GM21515 (cell line): Measurements from ENCODE around the gene MYH3.
"Not testable (repeated sequence)": the region's sequence is repeated elsewhere in the genome, so short reads cannot be mapped to it uniquely, and the experiment has no call there.

Experiments used
- ATAC-seq: cut with Tn5 transposase; IDR thresholded peaks from one replicate; pipeline ENCODE4 v1.9.1; 2021; ENCODE audit not compliant: unreplicated experiment

The MYH3 gene

DNA sequence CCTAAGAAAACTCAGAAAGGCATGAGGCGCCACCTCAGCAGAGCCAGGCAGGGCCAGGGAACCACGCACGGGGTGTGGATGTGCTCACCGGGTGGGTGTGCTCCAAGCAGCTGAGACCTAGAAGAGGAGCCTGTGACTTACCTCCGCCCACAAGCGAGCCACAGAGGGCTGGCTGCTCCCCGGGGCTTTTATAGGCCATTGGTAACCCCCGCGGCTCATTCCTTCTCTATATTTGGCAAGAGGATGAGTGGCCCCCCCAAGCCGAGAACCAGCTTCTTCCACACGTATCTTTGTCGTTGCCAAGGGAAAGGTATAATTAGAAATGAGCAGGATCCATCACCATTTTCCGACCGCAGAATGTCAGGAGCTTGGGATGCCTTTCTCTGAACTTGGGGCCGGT is at the start of gene MYH3:
Gene MYH3, minus strand, starts transcription at position 162 of the 400 bp plus-strand sequence. CDS start 2,245 bp downstream, outside the sequence.
- no peak for ATAC-seq

DNA sequence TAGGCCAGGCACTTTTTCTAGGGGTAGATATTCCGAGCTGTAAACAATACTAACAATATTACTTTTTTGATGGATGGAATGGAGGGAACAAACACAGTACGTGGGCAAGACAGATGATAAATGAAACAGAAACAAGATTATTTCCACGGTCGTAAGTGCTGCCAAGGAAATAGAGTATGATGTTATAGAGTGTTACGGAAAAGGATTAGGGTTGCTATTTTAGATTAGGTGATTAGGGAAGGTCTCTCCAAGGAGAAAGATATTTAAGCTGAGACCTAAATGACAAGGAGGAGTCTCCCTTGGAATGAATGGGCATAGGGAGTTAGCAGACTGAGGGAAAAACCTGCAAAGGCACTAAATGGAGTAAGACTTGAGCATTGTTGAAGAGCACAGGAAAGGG is 48.6 kb upstream of the MYH3 start:
- ATAC-seq = no peak

DNA sequence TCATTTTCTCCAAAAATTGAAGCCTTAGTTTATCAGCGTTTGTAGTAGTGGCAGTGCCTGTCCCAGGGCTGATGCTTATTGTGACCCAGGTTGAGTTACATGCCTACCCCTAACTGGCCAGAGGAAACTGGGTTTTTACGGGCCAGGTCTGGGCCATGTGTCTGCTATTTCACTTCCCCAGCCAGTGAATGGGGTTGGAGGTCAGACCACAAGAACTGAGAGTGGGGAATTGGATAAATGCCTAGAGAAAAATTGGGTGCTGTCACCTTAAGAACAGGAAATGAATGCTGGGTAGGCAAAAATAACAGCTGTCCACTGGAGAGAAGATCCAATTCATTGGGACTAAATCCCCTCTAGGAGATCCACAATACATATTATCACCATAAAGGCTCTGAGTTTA is 45.5 kb upstream of the MYH3 start:
- ATAC-seq = no peak

DNA sequence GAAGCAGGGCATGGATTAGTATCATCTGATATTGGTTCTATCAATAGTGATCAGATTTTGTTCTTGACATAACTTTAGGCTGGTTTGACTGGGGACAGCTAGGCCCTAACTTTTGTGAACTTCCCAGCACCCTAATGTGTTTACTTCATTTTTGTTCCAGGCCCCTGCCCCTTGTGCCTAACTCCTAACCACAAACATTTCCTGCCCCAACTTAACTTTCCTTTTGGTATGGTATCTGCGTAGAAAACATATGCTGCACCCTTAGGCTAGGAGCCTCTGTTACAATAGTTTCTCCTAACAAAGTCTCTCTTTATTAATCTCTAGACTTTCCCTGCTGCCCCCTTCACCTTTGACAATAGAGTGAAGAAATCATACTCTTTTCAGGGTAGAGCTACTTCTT is 42.7 kb upstream of the MYH3 start:
- ATAC-seq = no peak

DNA sequence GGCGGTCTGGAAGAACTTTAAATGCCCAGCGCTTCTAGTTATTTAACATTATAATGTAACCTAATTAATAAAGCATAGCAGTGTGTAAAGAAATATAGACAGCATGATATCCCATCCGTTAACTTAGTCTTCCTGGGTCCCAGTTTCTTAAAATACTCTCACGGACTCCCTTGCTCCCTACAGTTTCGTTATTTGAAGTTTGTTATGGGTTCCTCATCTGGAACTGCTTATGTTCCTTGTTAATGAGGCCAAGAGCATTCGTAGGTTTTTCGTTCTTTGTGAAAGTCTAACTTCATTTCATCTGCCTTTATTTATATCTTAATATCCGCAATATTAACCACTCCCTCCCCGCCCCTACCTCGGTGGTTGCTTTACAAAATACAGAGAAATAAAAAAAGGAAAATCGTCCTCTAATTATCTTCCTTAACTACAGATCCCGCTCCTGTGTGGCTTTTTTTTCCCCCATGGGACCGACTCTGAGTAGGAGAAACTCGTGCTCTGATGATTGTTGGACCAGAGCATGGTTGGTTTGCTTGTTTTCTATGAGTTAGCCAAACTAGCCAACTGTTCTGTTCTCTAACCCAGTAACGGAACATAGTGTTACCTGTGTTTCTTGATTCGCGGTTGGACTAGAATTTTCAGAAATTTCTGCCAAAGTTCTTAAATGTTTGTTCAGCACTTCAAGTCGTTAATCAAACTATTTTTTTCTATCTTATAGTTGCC is 41.1 kb upstream of the MYH3 start:
- no peak for ATAC-seq

DNA sequence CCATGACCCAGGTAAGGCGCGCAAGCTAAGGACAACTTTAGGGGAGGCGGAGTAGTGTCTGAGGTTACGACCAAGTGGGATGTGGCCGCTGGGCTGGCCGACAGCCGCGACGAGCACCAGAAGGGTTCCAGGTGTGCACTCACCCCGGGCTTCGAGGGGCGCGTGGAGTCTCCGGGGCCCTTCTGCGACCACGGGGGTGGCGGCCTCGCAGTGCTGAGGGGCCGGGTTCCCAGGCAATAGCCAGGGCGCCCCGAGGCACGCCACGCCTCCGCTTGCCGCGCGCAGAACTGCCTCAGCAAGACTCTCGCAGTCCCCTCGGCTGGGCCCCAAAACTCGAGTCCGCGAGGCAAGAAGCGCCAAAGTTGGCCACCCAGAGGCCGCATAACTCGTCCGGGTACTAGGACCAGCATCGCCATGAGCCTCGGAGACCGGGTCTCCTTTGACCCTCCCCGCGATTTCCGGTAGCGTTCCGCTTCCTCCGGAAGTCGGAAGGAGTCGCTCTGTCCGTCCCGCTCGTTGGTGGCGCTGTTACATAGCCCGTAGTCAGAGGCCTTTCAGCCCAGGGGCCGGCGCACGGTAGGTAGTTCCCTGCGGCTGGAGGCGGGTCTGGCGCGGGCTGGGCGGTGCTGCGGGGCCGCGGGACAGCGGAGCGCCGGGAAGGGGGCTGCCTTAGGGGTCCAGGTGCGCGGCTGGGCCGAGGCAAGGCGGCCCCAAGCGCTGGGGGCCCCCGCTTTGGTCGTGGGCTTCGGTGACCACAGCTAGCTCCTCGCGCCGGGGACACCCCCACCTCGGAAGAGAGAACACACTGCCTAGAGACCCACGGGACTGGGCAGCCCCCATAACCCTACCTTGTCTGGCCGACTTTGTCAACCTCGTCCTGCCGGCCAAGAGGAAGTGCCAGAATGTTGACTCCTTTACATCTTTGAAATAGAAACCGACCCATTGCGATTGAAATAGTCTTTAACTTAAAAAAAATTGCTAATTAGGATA is 40.3 kb upstream of the MYH3 start, which contains the start of the genes ADPRM and SCO1:
Gene ADPRM, plus strand, starts transcription at position 503 of the 990 bp plus-strand sequence. CDS start 7,333 bp downstream, outside the sequence.
Gene SCO1, minus strand, starts transcription at position 442 of the 990 bp plus-strand sequence. Its CDS starts 26 bp downstream, at position 416.
- ATAC-seq = peak; percentile 94

DNA sequence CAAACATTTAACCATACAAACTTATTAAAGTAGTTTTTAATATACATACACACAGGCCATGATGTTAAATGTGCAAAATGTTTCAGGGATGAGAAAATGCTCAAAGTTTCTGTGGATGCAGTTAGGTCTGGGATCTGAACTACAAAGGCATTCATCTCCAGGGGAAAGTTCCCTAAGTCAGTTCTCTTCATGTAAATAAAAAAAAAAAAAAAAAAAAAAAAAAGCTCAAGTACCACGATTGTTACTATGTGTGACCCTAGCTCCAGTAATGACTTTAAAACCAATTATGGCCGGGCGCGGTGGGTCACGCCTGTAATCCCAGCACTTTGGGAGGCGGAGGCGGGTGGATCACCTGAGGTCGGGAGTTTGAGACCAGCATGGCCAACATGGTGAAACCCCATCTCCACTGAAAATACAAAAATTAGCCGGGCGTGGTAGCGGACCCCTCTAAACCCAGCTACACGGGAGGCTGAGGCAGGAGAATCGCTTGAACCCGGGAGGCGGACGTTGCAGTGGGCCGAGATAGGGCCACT is 38.8 kb upstream of the MYH3 start:
- ATAC-seq = not testable (repeated sequence)

DNA sequence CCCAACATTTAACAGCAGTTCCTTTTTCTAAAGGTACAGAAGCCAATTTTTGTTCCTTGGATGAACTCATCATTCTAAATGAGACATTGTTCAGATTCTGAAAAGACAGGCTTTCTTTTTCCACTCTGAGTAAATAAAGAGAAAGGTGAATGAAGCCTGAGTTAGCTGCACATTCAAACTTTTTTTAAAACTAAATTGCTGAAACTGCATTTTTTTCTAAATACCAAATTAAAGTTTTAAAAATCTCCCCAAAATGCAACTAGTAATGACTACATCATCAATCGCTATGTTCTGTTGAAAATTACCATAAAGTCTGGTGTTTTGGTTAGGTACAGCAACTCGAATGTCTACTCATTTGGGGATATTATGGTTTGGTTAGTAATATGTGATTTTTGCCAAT is 30.4 kb upstream of the MYH3 start:
- ATAC-seq = no peak

DNA sequence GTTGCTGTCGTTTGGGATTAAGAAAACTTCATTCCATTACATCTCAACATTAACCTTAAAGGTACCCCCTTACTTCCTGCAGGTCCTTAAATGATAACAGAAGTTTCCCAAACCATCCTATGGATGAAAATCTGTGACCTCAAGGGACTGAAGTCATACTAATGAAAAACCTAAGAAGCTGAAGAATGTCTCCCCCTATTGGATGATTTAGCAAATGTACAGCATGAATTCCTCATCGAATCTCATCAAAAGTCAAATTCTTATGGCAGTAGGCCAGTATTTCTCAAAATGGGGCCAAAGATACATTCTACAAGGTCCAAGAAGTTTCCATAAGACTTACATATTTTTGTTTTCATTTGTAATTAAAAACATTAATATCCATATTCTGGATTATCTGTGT is 26.7 kb upstream of the MYH3 start:
- no peak for ATAC-seq

DNA sequence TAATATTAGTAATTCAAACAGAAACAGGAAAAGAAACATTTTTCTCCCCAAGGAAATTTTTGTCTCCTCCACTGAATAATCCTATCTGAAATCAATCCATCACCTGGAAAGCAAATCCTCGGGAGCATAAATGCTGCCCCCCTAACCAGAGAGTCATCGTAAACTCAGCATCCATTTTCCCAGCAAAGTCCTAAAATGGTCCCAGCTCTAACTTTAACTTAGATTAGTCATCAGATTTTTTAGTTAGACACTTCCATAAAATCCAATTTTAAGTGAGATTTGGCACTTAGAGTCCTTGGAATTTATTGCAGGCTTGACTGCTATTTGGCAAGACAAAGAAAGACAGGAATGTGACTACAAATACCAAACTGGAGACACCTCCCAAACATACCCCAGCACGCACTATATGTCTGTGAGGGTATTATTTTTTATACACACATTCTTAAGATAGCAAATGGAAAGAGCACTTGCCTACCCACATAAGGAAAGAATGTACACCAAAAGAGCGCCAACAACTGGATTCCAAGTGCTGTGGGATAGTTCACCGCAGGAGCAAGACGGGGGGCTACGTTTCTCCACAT is 24.8 kb upstream of the MYH3 start:
- no peak for ATAC-seq

DNA sequence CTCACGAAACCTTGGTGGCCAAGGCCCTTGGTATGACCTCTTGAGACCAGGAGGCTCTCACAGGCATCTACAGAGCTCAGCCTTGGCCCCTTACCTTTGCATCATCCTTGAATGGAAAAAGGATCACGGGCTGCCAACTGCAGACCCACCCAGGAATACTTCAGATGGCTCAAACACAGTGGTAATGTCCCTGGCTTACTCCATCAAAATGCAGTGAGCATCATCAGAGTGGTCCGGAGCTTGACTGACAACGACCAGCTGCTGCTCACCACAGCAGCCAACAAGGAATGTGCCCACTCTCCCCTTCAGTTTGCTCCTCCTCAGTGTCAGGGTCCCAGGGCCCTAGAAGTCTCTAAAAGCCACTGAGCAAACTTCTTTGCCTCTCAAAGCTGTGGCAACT is 17.6 kb upstream of the MYH3 start:
- ATAC-seq = no peak

DNA sequence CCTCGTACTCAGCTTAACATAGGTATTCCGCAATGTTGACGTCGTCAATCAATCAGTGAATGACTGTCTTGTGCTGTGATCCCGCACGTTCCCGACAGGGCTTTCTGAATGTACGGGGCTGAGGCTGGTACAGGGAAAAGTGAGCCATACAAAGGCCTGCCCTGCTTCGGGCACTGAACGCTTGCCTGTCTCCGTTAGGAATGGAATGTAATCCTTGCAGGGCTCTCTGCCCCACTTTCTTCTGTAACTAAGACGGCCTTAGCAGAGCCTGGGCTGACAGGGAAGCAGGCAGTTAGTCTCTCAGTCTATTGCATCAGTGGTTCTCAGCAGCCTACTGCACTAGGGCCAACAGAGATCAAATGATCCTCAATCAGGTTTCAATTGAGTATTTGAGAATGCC is 16.2 kb upstream of the MYH3 start:
- ATAC-seq = no peak

DNA sequence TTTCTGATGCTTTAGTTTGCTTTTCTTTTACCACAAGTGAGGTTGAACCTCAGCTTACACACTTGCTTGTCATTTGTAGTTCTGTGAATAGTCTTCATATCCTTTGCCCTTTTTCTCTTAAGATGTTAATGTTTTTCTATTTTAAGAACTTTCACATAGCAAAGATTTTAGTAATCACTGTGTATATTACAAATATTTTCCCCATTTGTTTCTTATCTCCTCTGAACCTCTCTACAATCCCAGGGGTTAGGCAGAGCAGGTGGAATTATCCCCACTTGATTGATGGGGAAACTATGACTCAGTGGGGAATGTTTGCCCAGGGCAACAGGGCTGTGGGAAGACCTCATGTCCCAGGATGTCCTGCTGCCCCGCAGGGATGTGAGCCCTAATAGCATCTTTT is 11.7 kb upstream of the MYH3 start:
- no peak for ATAC-seq

DNA sequence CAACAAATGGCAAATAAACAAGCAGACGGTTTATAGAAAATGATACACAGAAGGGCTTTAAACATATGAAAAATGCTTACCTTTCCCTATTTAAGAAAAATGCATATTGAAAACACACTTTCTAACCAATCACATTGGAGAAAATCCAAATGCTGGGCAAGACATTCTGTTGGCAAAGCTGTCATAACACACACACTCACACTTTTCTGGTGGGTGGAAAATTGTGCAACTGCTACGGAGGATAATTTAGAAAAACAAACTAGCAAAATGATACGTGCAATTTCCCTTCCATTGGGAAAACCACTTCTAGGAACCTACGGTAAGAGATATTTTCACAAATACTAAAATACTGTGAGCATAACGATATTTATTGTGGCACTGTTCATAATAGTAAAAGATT is 9.8 kb upstream of the MYH3 start:
- ATAC-seq = no peak

DNA sequence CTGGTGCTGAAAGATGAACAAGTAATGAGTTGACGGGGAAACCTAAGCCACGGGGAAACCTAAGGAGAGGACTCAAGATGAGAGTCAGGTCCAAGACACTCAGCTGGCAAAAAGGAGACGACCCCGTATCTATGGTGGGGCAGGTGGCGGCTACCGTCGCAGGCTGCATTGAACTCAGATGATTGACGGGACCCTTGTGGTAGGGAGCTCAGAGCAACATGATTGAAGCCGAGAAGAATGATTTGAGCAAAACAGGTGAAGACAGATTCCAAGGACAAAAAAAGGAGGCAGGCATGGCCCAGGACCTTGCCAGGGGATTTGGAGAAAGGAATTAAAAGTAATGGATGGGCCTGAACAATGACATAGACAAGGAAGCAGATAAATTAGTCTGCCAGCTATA is 7.5 kb upstream of the MYH3 start:
- no peak for ATAC-seq

DNA sequence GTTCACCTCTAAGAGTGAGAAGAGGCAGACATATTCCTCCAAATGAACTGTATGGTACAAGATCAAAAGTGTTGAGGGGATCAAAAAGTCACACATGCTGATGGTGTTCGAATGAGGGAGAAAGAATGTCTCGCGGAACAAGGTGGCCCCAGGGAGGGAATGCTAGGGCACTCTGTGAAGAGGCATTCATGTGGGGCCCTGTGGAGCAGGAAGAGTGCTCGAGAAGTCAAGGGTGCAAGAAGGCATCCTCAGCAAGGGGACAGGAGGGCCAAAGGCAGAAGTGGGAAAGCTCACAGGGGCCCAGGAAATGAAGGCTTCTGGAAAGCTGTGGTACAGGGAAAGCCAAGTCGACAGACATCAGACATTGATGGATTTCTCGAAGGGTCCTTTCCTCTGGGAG is 6.1 kb upstream of the MYH3 start:
- no peak for ATAC-seq

DNA sequence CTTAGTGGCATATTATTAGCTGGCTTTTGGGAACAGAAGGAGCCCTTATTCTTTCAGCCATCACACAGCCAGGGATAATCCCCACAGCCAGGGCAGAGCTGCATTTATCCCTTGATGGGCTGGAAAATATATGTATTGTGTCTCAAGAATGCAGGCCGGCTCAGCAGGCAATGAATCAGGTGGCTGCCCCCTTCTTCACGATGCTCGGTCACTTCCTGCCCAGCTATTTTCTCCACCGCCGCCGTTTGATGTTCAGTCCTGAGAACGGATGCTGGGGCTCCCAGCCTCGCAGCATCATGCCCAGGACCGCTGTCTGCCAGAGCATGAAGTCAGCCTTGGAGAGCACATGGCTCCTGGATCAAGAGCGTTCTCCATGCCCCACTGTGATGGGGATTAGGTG is 4.3 kb upstream of the MYH3 start:
- ATAC-seq = no peak

DNA sequence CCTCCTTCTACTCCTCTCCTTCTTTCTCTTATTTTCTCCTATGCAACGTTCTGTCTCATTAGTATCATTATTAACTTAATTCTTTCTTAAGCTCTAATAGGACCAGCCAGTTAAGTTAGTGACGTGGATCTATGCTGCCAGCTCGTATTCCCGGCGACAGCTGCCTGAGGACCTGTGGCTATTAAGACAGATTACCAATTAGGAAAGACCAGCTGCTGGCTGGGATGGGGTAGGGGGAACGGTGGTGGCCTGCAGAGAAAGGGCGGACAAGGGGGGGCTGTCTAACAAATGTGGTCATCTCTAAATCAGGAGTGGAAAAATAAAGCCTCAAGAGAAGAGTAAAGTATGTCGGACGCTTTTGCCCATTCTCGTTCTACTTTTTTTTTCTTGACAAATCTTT is 770 bp upstream of the MYH3 start:
- no peak for ATAC-seq

DNA sequence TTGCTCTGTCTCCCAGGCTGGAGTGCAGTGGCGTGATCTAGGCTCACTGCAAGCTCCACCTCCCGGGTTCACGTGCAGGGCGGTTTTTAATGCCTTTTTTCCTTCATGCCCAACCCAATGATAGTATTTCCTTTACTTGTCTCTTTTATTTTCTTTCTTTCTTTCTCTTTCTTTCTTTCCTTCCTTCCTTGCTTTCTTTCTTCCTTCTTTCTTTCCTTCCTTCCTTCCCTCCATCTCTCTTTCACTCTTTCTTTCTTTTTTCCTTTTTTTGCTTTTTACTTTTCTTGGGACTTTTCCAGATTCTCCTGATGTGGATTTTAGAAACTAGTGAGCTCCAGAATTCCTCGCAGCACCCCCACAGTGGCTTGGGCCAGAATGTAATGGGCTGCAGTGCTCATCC is 3.1 kb downstream of the MYH3 start:
- no peak for ATAC-seq

DNA sequence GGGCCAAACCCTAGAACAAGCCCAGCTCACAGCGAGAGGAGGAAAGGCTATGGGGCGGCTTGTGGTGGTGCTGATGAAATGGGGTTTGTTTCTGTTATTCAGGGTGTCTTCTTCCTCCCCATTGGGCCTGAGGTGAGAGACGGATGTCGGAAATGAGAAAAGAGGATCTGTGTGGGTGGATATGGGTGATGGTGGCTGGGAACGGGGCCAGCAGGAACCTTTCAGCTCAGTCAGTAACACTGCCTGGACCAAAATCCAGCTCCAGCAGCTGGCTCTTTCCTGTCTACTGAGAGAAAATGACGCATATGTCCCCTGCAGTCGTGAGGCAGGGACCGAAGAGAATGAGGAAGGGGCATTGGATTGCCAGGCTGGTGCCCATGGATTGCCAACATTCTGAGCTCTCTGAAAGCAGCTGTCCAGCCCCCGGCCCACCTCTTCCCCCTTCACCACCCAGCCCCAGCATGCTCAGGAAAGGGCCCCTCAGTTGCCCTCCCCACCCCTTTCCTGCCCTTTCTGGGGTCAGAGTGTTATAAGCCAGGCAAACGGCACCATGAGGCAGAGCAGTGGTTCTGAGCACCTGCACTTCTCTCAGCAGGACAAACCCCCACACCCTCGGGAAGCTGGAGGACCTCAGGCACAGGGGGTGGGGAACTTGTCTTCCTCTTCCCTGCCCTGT is 4.0 kb downstream of the MYH3 start:
- ATAC-seq = no peak

DNA sequence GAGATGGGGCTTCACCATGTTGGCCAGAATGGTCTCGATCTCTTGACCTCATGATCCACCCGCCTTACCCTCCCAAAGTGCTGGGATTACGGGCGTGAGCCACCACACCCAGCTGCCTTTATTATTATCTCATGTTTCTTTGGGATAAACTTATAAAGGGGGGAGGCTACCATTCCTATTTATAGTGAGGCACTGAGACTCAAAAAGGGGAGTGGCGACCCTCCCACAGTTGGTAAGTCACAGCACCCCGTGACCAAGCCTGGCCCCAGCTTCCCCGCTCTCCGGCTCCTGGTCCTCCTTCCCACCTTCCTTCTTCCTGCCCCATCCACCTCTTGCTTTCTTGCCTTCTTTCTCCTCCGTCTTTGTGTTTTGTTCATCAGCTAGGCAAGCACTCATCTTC is 5.2 kb downstream of the MYH3 start:
- ATAC-seq = no peak
